ENCODE results near the gene TMEM62.

DNA sequence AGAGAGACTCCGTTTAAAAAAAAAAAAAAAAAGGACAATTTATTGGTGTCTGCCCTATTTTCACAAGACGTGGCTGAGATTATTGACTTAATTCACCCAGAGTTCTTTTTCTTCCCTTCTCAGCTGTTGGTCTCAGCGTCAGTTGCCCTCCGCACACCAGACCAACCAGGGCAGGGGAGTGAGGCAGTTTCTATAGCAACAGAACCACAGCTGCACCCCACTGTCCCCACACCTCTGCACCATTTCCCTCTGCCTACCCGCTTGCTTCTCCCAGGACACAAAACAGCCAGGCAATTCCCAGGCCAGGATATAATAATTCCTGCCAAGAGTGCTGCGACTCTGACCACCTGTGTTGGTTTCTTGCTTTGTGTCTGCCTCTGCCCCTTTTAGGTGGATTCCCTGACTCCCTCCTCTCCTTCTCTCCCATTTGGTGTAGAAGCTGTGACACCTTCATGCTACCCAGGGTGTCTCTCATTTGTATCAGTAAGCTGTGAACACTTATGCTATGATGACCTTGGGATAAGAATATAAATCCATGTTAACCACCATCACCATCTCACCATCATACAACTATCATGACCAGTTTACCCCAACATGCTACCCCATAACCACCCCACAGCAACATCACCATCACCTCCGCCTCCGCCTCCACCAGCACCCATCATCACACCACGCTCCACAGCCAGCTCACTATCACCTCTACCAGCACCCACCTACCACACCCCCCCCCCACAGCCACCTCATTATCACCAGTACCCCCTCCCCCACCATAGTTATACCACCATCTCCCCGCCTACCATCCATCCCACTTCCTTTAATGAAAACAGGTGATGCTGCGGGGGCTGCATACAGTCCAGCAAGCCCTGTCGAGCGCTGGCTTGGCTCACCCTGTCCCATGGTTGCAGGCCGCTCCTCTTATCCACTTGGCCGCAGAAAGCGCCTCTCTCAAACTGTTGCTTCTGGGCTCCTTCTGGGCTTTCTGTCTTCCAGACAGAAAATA, 86.8 kb downstream of the TMEM62 start:
- TF ChIP-seq CTCF (IDR thresholded peaks at IDR 0.05), result no peak
- no peak for TF ChIP-seq POLR2A (IDR thresholded peaks at IDR 0.05)

Measured in right lobe of liver (tissue), 4 donors.